IMR-90 (cell line): Measurements from ENCODE around the gene ZNF146. TPM values are rescaled to one million over a fixed set of nuclear protein-coding genes. Genes with fewer than 3 reads are reported as not detected.

Experiments used
- ATAC-seq: fragments of 200-7000 bp; cut with Tn5 transposase; 2 replicates; pipeline ENCODE4 v1.9.1; 2020; ENCODE audit warnings: low read depth, mild to moderate bottlenecking, moderate library complexity
- BruUV-seq: library from RNA; stranded (reverse); fragments of 400-500 nt; replicated peaks from 2 replicates; lab custom pipeline; 2021; lab: Mats Ljungman, UMichigan
- CTCF ChIA-PET: fragments of 300-600 bp; formaldehyde crosslinking; extraction: SDS; loops from one replicate; lab custom pipeline; 2021; ENCODE audit warnings: antibody characterized with exemption; lab: Yijun Ruan, JAX
- POLR2A ChIA-PET: fragments of 300-600 bp; sonication (Branson Sonifier 250); formaldehyde crosslinking; loops from one replicate; lab custom pipeline; 2022; ENCODE audit warnings: antibody characterized with exemption; ENCODE audit not compliant: unreplicated experiment; lab: Charles Lee
- DNase-seq: peaks from one replicate; pipeline ENCODE4 v3.0.0; 2013
- H2AFZ ChIP-seq: replicated peaks from 2 replicates; pipeline ENCODE3; 2013; ENCODE audit warnings: low read length, mild to moderate bottlenecking; ENCODE audit not compliant: poor library complexity
- H2AK5ac ChIP-seq: 2 replicates; pipeline ENCODE4 v1.6.1; 2013; ENCODE audit warnings: low read depth, low read length, inconsistent platforms
- H2AK9ac ChIP-seq: replicated peaks from 2 replicates; pipeline ENCODE3; 2013; ENCODE audit warnings: mild to moderate bottlenecking, low read depth, low read length, moderate library complexity; ENCODE audit not compliant: poor library complexity
- H2BK120ac ChIP-seq: 2 replicates; pipeline ENCODE4 v1.6.1; 2013; ENCODE audit warnings: low read depth, low read length, inconsistent platforms
- H2BK15ac ChIP-seq: 3 replicates; pipeline ENCODE4 v1.6.1; 2013; ENCODE audit warnings: low read depth, low read length, inconsistent platforms
- H2BK20ac ChIP-seq: 2 replicates; pipeline ENCODE4 v1.6.1; 2013; ENCODE audit warnings: low read depth, mild to moderate bottlenecking, inconsistent platforms, low read length, moderate library complexity
- H2BK5ac ChIP-seq: 2 replicates; pipeline ENCODE4 v1.6.1; 2013; ENCODE audit warnings: mild to moderate bottlenecking, low read depth, low read length, inconsistent platforms; ENCODE audit not compliant: poor library complexity, severe bottlenecking
- H3K14ac ChIP-seq: replicated peaks from 2 replicates; pipeline ENCODE4 v1.6.1; 2013; ENCODE audit warnings: low read depth, low read length, inconsistent platforms
- H3K18ac ChIP-seq: 2 replicates; pipeline ENCODE4 v1.6.1; 2013; ENCODE audit warnings: low read depth, low read length, control low read depth
- H3K23ac ChIP-seq: 2 replicates; pipeline ENCODE4 v1.6.1; 2013; ENCODE audit warnings: low read depth, low read length, inconsistent platforms
- H3K27ac ChIP-seq: 2 replicates; pipeline ENCODE4 v1.5.1; 2013; ENCODE audit warnings: mild to moderate bottlenecking, control low read depth, low read length; ENCODE audit not compliant: insufficient read depth
- H3K27me3 ChIP-seq: 2 replicates; pipeline ENCODE4 v1.6.1; 2013; ENCODE audit warnings: low read length; ENCODE audit not compliant: control insufficient read depth, insufficient read depth
- H3K36me3 ChIP-seq: 2 replicates; pipeline ENCODE4 v1.6.1; 2013; ENCODE audit warnings: low read length, mixed read lengths; ENCODE audit not compliant: control insufficient read depth, insufficient read depth
- H3K4ac ChIP-seq: 2 replicates; pipeline ENCODE4 v1.6.1; 2013; ENCODE audit warnings: low read depth, low read length, inconsistent platforms
- H3K4me1 ChIP-seq: 2 replicates; pipeline ENCODE4 v1.6.1; 2013; ENCODE audit warnings: low read length, mixed read lengths; ENCODE audit not compliant: control insufficient read depth, insufficient read depth
- H3K4me2 ChIP-seq: 2 replicates; pipeline ENCODE4 v1.6.1; 2013; ENCODE audit warnings: low read depth, mild to moderate bottlenecking, control low read depth, low read length, moderate library complexity
- H3K4me3 ChIP-seq: 2 replicates; pipeline ENCODE4 v1.5.1; 2013; ENCODE audit warnings: low read depth, mild to moderate bottlenecking, control low read depth, low read length, moderate library complexity; ENCODE audit not compliant: insufficient read depth
- H3K56ac ChIP-seq: 2 replicates; pipeline ENCODE4 v1.6.1; 2013; ENCODE audit warnings: low read length, inconsistent platforms; ENCODE audit not compliant: insufficient read depth; ENCODE audit errors: extremely low read depth
- H3K79me1 ChIP-seq, 2 experiments: 2 replicates each; pipeline ENCODE4 v1.6.1; 2013; ENCODE audit warnings: low read length in 2 of 2, inconsistent platforms in 1 of 2, low read depth in 1 of 2
- H3K9ac ChIP-seq: 2 replicates; pipeline ENCODE4 v1.6.1; 2013; ENCODE audit warnings: low read depth, low read length, control low read depth
- H3K9me1 ChIP-seq: 2 replicates; pipeline ENCODE4 v1.6.1; 2013; ENCODE audit warnings: low read length, inconsistent platforms; ENCODE audit not compliant: insufficient read depth
- H3K9me3 ChIP-seq: 2 replicates; pipeline ENCODE4 v1.6.1; 2013; ENCODE audit warnings: low read length; ENCODE audit not compliant: control insufficient read depth, insufficient read depth
- H4K20me1 ChIP-seq: 2 replicates; pipeline ENCODE4 v1.6.1; 2013; ENCODE audit warnings: low read length, inconsistent platforms; ENCODE audit not compliant: insufficient read depth
- H4K5ac ChIP-seq: 2 replicates; pipeline ENCODE4 v1.6.1; 2013; ENCODE audit warnings: mild to moderate bottlenecking, low read depth, low read length, control low read depth
- H4K8ac ChIP-seq, 2 experiments: 2 replicates each; pipeline ENCODE4 v1.6.1; 2013; ENCODE audit warnings: low read depth in 2 of 2, low read length in 2 of 2, control low read depth in 1 of 2, inconsistent platforms in 1 of 2
- H4K91ac ChIP-seq: 2 replicates; pipeline ENCODE4 v1.6.1; 2013; ENCODE audit warnings: low read depth, low read length, inconsistent platforms; ENCODE audit not compliant: insufficient read depth
- MAZ ChIP-seq: IDR thresholded peaks from 2 replicates; pipeline ENCODE4 v1.6.1; 2012; ENCODE audit warnings: low read depth, mild to moderate bottlenecking, low read length, improper control_type of control experiment, moderate library complexity, borderline replicate concordance
- WGBS, 2 experiments: methylation state at CpG; one replicate each; pipeline versions ENCODE4 v1.1.5 to v1.1.7; 2013; ENCODE audit warnings: missing lambda C conversion rate in 2 of 2; ENCODE audit not compliant: insufficient read length in 1 of 2; ENCODE audit errors: extremely low coverage in 2 of 2; 5-methylcytosine and 5-hydroxymethylcytosine counted together
- dilution Hi-C: fragments of 300-500 bp; cut with HindIII; formaldehyde crosslinking; loops from one replicate; pipeline ENCODE4 v1.14.3; 2018; ENCODE audit warnings: low sequenced_read_pairs; ENCODE audit not compliant: unreplicated experiment
- in situ Hi-C: fragments of 300-500 bp; cut with MboI; formaldehyde crosslinking; loops from 3 replicates; pipeline ENCODE4 v1.14.3; 2019; ENCODE audit warnings: low sequenced_read_pairs, inconsistent platforms, mixed read lengths
- intact Hi-C: fragments of 100-400 bp; cut with micrococcal nuclease; formaldehyde crosslinking; loops from 2 replicates; pipeline ENCODE4 v1.10.0; 2022
- polyA plus RNA-seq, 3 experiments: library from polyadenylated mRNA; depleted of rRNA; stranded (reverse); fragments of >200 nt; gene quantifications; 2 replicates each; pipeline ENCODE4 v1.2.3, GENCODE V29; 2012; ENCODE audit warnings: low replicate concordance in 1 of 3
- total RNA-seq: library from RNA; depleted of rRNA; stranded (reverse); fragments of >200 nt; gene quantifications from 2 replicates; pipeline ENCODE4 v1.2.3, GENCODE V29; 2012
- TF ChIP-seq, protein P1 (sequence below): fragments of 150-350 bp; IDR thresholded peaks from 2 replicates; pipeline ENCODE4 v1.6.1; 2016; ENCODE audit warnings: low read depth, mild to moderate bottlenecking, low read length, moderate library complexity, borderline replicate concordance
- TF ChIP-seq, protein P2 (sequence below): fragments of 150-350 bp; IDR thresholded peaks from 2 replicates; pipeline ENCODE4 v1.6.1; 2017; ENCODE audit warnings: mild to moderate bottlenecking, antibody characterized with exemption, low read length, low read depth

Gene ZNF146
- total and polyA plus RNA-seq, 2 of the 4 experiments (the other 2 are of a cell fraction): 61.6 to 106 TPM

DNA sequence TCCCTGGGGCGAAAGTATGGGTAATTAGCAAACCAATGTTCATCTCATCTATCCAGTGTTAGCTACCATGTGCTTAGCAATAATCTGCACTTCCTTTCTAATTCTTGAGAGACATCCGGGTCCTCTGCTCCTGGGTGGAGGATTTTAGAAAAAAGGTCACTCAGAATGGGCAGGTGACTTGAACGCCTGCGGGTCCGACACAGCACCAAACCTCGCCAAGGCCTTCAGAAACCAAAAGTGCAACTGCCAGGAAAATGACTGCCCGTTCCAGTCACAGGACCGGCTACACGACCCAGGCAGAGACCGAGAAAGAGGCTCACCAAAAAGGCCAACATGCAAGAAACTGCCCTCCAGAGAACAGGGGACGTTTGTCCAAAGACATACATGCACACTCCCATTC, 39.9 kb downstream of the ZNF146 start:
- ATAC-seq: no peak
- no peaks in the 10 kb centered on the region for H3K27me3 ChIP-seq
- dilution Hi-C loops: no loop called here

More for the DNA sequence above, 39.9 kb downstream of the ZNF146 start:
- no peak overlapping the region for H3K23ac ChIP-seq
- no peaks in the 10 kb centered on the region for H3K79me1 ChIP-seq
- H3K56ac ChIP-seq: no peak overlapping the region
- no peak overlapping the region for H3K9ac ChIP-seq
- H2AFZ ChIP-seq: no peak overlapping the region
- ChIA-PET CTCF (no interaction called here), POLR2A (no interaction called here)
- 91% methylated on average over 8 of the region's 11 CpGs; no CpG with 5 or more reads in 1 of the 2 experiments for WGBS, 2 experiments
- TF ChIP-seq, protein P1, sequence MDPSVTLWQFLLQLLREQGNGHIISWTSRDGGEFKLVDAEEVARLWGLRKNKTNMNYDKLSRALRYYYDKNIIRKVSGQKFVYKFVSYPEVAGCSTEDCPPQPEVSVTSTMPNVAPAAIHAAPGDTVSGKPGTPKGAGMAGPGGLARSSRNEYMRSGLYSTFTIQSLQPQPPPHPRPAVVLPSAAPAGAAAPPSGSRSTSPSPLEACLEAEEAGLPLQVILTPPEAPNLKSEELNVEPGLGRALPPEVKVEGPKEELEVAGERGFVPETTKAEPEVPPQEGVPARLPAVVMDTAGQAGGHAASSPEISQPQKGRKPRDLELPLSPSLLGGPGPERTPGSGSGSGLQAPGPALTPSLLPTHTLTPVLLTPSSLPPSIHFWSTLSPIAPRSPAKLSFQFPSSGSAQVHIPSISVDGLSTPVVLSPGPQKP: no peak
- TF ChIP-seq, protein P2, sequence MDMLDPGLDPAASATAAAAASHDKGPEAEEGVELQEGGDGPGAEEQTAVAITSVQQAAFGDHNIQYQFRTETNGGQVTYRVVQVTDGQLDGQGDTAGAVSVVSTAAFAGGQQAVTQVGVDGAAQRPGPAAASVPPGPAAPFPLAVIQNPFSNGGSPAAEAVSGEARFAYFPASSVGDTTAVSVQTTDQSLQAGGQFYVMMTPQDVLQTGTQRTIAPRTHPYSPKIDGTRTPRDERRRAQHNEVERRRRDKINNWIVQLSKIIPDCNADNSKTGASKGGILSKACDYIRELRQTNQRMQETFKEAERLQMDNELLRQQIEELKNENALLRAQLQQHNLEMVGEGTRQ: no peak
- TF ChIP-seq MAZ: no peak
- in situ Hi-C loops (no loop called here), intact Hi-C loops (no loop called here)
- no peak overlapping the region for H2AK9ac ChIP-seq
- H4K20me1 ChIP-seq: no peaks in the 10 kb centered on the region
- no peak overlapping the region for H4K5ac ChIP-seq
- H3K18ac ChIP-seq: no peak overlapping the region
- no TSS peak for BruUV-seq
- no peaks in the 10 kb centered on the region for H3K9me1 ChIP-seq
- no peak overlapping the region for H4K8ac ChIP-seq
- H2BK20ac ChIP-seq: no peak overlapping the region
- no peak overlapping the region for H3K14ac ChIP-seq
- no peak overlapping the region for H4K91ac ChIP-seq
- H3K9me3 ChIP-seq: peaks cover 3% of the 10 kb centered on the region; the same call in 1 of the 2 replicates
- no peaks in the 10 kb centered on the region for H3K4me1 ChIP-seq
- no peak overlapping the region for H2BK5ac ChIP-seq
- no peak overlapping the region for H2AK5ac ChIP-seq
- no peak overlapping the region for H3K4ac ChIP-seq
- H2BK120ac ChIP-seq: no peak overlapping the region
- no peak overlapping the region for H3K27ac ChIP-seq
- DNase-seq: no peak
- H3K4me3 ChIP-seq: no peak overlapping the region
- H3K36me3 ChIP-seq: no peaks in the 10 kb centered on the region
- no peak overlapping the region for H2BK15ac ChIP-seq
- no peak overlapping the region for H3K4me2 ChIP-seq
